ENCODE measurements around the gene CFAP57.

CFAP57 gene

GRCh38 chr1:43256675-43257570 is 84.8 kb downstream of the CFAP57 start:
- no peak for DNase-seq

- no peak for DNase-seq
These were observed 86.2 kb downstream of the CFAP57 start for GRCh38 chr1:43258370-43258769.

- no peak for DNase-seq
These were observed 93.3 kb downstream of the CFAP57 start for GRCh38 chr1:43265431-43265830.

- DNase-seq, result no peak
These were observed 94.8 kb downstream of the CFAP57 start for GRCh38 chr1:43266881-43267280.

GRCh38 chr1:43267291-43267805 is 95.2 kb downstream of the CFAP57 start:
- no peak for DNase-seq

GRCh38 chr1:43267818-43268425 is 95.8 kb downstream of the CFAP57 start:
- DNase-seq, result no peak

- DNase-seq, result no peak
These were observed 97.7 kb downstream of the CFAP57 start, which contains the start of gene TMEM125 for GRCh38 chr1:43269627-43270375. Gene TMEM125, plus strand, starts transcription at chr1:43269983. Its CDS starts 2,740 bp downstream, at chr1:43272723.

GRCh38 chr1:43270421-43271095 is 98.4 kb downstream of the CFAP57 start:
- DNase-seq, result peak; percentile 25

GRCh38 chr1:43271186-43272118 is 99.3 kb downstream of the CFAP57 start:
- DNase-seq, result no peak

GRCh38 chr1:43272161-43272560 is 100.0 kb downstream of the CFAP57 start:
- DNase-seq, result no peak

GRCh38 chr1:43272576-43273571 is 100.7 kb downstream of the CFAP57 start:
- no peak for DNase-seq

- no peak for DNase-seq
These were observed 101.6 kb downstream of the CFAP57 start for GRCh38 chr1:43273708-43274107.

GRCh38 chr1:43274125-43274803 is 102.1 kb downstream of the CFAP57 start:
- peak; percentile 43 for DNase-seq

GRCh38 chr1:43274804-43275180 is 102.7 kb downstream of the CFAP57 start:
- DNase-seq, result no peak

GRCh38 chr1:43275826-43276620 is 103.9 kb downstream of the CFAP57 start:
- DNase-seq, result no peak

- DNase-seq, result no peak
These were observed 104.5 kb downstream of the CFAP57 start for GRCh38 chr1:43276673-43277072.

- no peak for DNase-seq
These were observed 105.2 kb downstream of the CFAP57 start for GRCh38 chr1:43277116-43277876.

GRCh38 chr1:43279161-43279560 is 107.0 kb downstream of the CFAP57 start:
- no peak for DNase-seq

Data from stimulated activated CD4-positive, alpha-beta T cell treated with anti-CD3 and anti-CD28 coated beads, Interleukin-15, amount 100 ng/mL, for 24 hours (primary cell).